ENCODE measurements around the gene OMP. TPM values are rescaled to one million over a fixed set of nuclear protein-coding genes. Genes with fewer than 3 reads are reported as not detected.

OMP gene
- total and polyA plus RNA-seq, 2 of the 13 experiments (the other 11 are each of a cell fraction or from before 2014, with no cell fraction given), result not detected

- TF ChIP-seq, protein P1, sequence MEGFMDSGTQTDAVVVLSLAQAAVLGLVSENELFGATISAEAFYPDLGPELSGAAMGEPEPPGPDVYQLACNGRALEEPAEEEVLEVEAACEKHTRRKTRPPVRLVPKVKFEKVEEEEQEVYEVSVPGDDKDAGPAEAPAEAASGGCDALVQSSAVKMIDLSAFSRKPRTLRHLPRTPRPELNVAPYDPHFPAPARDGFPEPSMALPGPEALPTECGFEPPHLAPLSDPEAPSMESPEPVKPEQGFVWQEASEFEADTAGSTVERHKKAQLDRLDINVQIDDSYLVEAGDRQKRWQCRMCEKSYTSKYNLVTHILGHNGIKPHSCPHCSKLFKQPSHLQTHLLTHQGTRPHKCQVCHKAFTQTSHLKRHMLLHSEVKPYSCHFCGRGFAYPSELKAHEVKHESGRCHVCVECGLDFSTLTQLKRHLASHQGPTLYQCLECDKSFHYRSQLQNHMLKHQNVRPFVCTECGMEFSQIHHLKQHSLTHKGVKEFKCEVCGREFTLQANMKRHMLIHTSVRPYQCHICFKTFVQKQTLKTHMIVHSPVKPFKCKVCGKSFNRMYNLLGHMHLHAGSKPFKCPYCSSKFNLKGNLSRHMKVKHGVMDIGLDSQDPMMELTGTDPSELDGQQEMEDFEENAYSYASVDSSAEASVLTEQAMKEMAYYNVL (CRISPR knock-in tag; IDR thresholded peaks at IDR 0.05; ENCODE audit: borderline replicate concordance), result 0 out of 2 replicates have a peak, but pooled peaks have one; percentile 62
- TF ChIP-seq HNRNPL (IDR thresholded peaks at IDR 0.05; ENCODE audit: low read depth, low read length) (peak; percentile 46; the same call in 1 of the 2 replicates), ZNF354B (CRISPR knock-in tag; IDR thresholded peaks at IDR 0.05) (0 out of 2 replicates have a peak, but pooled peaks have one; percentile 23), HNF4A (CRISPR knock-in tag; IDR thresholded peaks at IDR 0.05) (peak; percentile 72), MXI1 (IDR thresholded peaks at IDR 0.05; ENCODE audit: borderline replicate concordance, low read depth, low read length) (peak; percentile 25; the same call in 1 of the 3 replicates), REPIN1 (CRISPR knock-in tag; IDR thresholded peaks at IDR 0.05; ENCODE audit: borderline replicate concordance, low read depth) (peak; percentile 69; the same call in 1 of the 2 replicates), FOXA1 (IDR thresholded peaks at IDR 0.05) (no peak), FOXA1 (CRISPR knock-in tag; IDR thresholded peaks at IDR 0.05) (peak; percentile 84), SOX5 (CRISPR knock-in tag; IDR thresholded peaks at IDR 0.05; ENCODE audit: borderline replicate concordance) (peak; percentile 33; the same call in 1 of the 2 replicates), GPN1 (CRISPR knock-in tag; IDR thresholded peaks at IDR 0.05; ENCODE audit: borderline replicate concordance) (no peak), ZNF605 (CRISPR knock-in tag; IDR thresholded peaks at IDR 0.05) (0 out of 2 replicates have a peak, but pooled peaks have one; percentile 24), ZNF619 (CRISPR knock-in tag; IDR thresholded peaks at IDR 0.05) (0 out of 2 replicates have a peak, but pooled peaks have one; percentile 14), TFE3 (CRISPR knock-in tag; IDR thresholded peaks at IDR 0.05) (peak; percentile 90), ZNF547 (CRISPR knock-in tag; IDR thresholded peaks at IDR 0.05) (no peak), SKI (IDR thresholded peaks at IDR 0.05; ENCODE audit: partially characterized antibody) (peak; percentile 58), TEAD3 (CRISPR knock-in tag; optimal IDR thresholded peaks at IDR 0.05; ENCODE audit: borderline replicate concordance) (peak; percentile 98), HOXA3 (CRISPR knock-in tag; IDR thresholded peaks at IDR 0.05) (peak; percentile 74), UBTF (CRISPR knock-in tag; IDR thresholded peaks at IDR 0.05) (peak; percentile 59), DNMT1 (CRISPR knock-in tag; IDR thresholded peaks at IDR 0.05) (0 out of 2 replicates have a peak, but pooled peaks have one; percentile 71), ZNF263 (CRISPR knock-in tag; IDR thresholded peaks at IDR 0.05) (peak; percentile 43; the same call in 1 of the 2 replicates), YEATS4 (CRISPR knock-in tag; IDR thresholded peaks at IDR 0.05; ENCODE audit: borderline replicate concordance) (peak; percentile 53; the same call in 1 of the 2 replicates), ZNF543 (CRISPR knock-in tag; IDR thresholded peaks at IDR 0.05) (no peak), ZEB1 (IDR thresholded peaks at IDR 0.05; ENCODE audit: insufficient replicate concordance, low read depth) (peak; percentile 38), RXRA (CRISPR knock-in tag; IDR thresholded peaks at IDR 0.05) (peak; percentile 97), SP4 (CRISPR knock-in tag; IDR thresholded peaks at IDR 0.05) (peak; percentile 65; the same call in 1 of the 2 replicates)
These were observed 28.3 kb downstream of the OMP start (continued) for GRCh38 chr11:77130763-77131513.

Measured in HepG2 (cell line).